WTC11 (cell line): ENCODE measurements around the gene NPAS2. TPM values are rescaled to one million over a fixed set of nuclear protein-coding genes. Genes with fewer than 3 reads are reported as not detected.

ENCODE experiments used
- ATAC-seq: fragments of 200-7000 bp; cut with Tn5 transposase; 2 replicates; pipeline ENCODE4 v1.10.0; 2021; ENCODE audit warnings: mild to moderate bottlenecking, moderate library complexity
- CTCF ChIA-PET: fragments of 300-600 bp; sonication (Branson Sonifier 250); formaldehyde crosslinking; loops from one replicate; lab custom pipeline; 2021; ENCODE audit warnings: antibody characterized with exemption; lab: Charles Lee
- POLR2A ChIA-PET: fragments of 350-600 bp; sonication (Branson Sonifier 250); formaldehyde crosslinking; loops from one replicate; lab custom pipeline; 2021; ENCODE audit warnings: antibody characterized with exemption; lab: Charles Lee
- DNase-seq: peaks from one replicate; pipeline ENCODE4 v3.0.0; 2021; ENCODE audit warnings: low spot score
- H3K27ac Mint-ChIP-seq: 2 replicates; pipeline ENCODE4 v1.8.0; 2021; ENCODE audit warnings: mixed read lengths
- H3K27me3 Mint-ChIP-seq: 2 replicates; pipeline ENCODE4 v1.8.0; 2021; ENCODE audit warnings: low read depth, mild to moderate bottlenecking, moderate library complexity, mixed read lengths
- H3K36me3 Mint-ChIP-seq: 2 replicates; pipeline ENCODE4 v1.8.0; 2021; ENCODE audit warnings: mixed read lengths
- H3K4me1 Mint-ChIP-seq: 2 replicates; pipeline ENCODE4 v1.8.0; 2022; ENCODE audit warnings: mixed read lengths
- H3K4me3 Mint-ChIP-seq: 2 replicates; pipeline ENCODE4 v1.8.0; 2021; ENCODE audit warnings: mild to moderate bottlenecking, moderate library complexity, mixed read lengths
- H3K9me3 Mint-ChIP-seq: 2 replicates; pipeline ENCODE4 v1.8.0; 2021; ENCODE audit warnings: mixed read lengths
- ELF4 ChIP-seq: sonication (generic); formaldehyde crosslinking; IDR thresholded peaks from 2 replicates; pipeline ENCODE4 v1.8.1; 2022; ENCODE audit warnings: low read depth, mild to moderate bottlenecking, moderate library complexity, missing genetic modification reagents
- FOXK1 ChIP-seq: sonication (generic); formaldehyde crosslinking; IDR thresholded peaks from 2 replicates; pipeline ENCODE4 v1.8.0; 2022; ENCODE audit warnings: mild to moderate bottlenecking, moderate library complexity, missing genetic modification reagents
- JUN ChIP-seq: sonication (generic); formaldehyde crosslinking; IDR thresholded peaks from 2 replicates; pipeline ENCODE4 v1.8.0; 2023; ENCODE audit warnings: mild to moderate bottlenecking, missing genetic modification reagents
- KAT7 ChIP-seq: sonication (generic); formaldehyde crosslinking; IDR thresholded peaks from 2 replicates; pipeline ENCODE4 v1.8.1; 2023; ENCODE audit warnings: missing genetic modification reagents, mild to moderate bottlenecking, borderline replicate concordance
- NR1H2 ChIP-seq: sonication (generic); formaldehyde crosslinking; IDR thresholded peaks from 2 replicates; pipeline ENCODE4 v1.9.0; 2021; ENCODE audit warnings: mild to moderate bottlenecking, moderate library complexity, missing genetic modification reagents
- OVOL2 ChIP-seq: fragments of 250-450 bp; sonication (Bioruptor Pico); IDR thresholded peaks from 2 replicates; pipeline ENCODE4 v1.9.0; 2021; ENCODE audit warnings: mild to moderate bottlenecking, borderline replicate concordance
- RELA ChIP-seq: sonication (generic); formaldehyde crosslinking; IDR thresholded peaks from 2 replicates; pipeline ENCODE4 v1.8.1; 2022; ENCODE audit warnings: missing genetic modification reagents, mild to moderate bottlenecking, borderline replicate concordance
- ZNF138 ChIP-seq: sonication (generic); formaldehyde crosslinking; conservative IDR thresholded peaks from 2 replicates; pipeline ENCODE4 v1.8.1; 2022; ENCODE audit warnings: mild to moderate bottlenecking, moderate library complexity, missing genetic modification reagents
- ZNF671 ChIP-seq: fragments of 250-450 bp; sonication (Bioruptor Pico); IDR thresholded peaks from 2 replicates; pipeline ENCODE4 v1.8.0; 2021; ENCODE audit warnings: mild to moderate bottlenecking
- total RNA-seq: library from RNA; stranded (reverse); gene quantifications from 3 replicates; pipeline ENCODE4 v1.2.3, GENCODE V29; 2021
- TF ChIP-seq, protein P1 (sequence below): sonication (generic); formaldehyde crosslinking; IDR thresholded peaks from 2 replicates; pipeline ENCODE4 v1.8.0; 2022; ENCODE audit warnings: mild to moderate bottlenecking, missing genetic modification reagents
- TF ChIP-seq, protein P2 (sequence below): sonication (generic); formaldehyde crosslinking; IDR thresholded peaks from 2 replicates; pipeline ENCODE4 v1.8.1; 2023; ENCODE audit warnings: mild to moderate bottlenecking, missing genetic modification reagents
- TF ChIP-seq, protein P3 (sequence below): fragments of 250-450 bp; sonication (Bioruptor Pico); IDR thresholded peaks from 2 replicates; pipeline ENCODE4 v1.9.0; 2021; ENCODE audit warnings: mild to moderate bottlenecking
- TF ChIP-seq, protein P4 (sequence below): sonication (generic); formaldehyde crosslinking; IDR thresholded peaks from 2 replicates; pipeline ENCODE4 v1.8.1; 2022; ENCODE audit warnings: low read depth, mild to moderate bottlenecking, moderate library complexity, missing genetic modification reagents, borderline replicate concordance
- TF ChIP-seq, protein P5 (sequence below): sonication (generic); formaldehyde crosslinking; IDR thresholded peaks from 2 replicates; pipeline ENCODE4 v1.8.0; 2022; ENCODE audit warnings: mild to moderate bottlenecking, missing genetic modification reagents
- TF ChIP-seq, protein P6 (sequence below): sonication (generic); formaldehyde crosslinking; conservative IDR thresholded peaks from 2 replicates; pipeline ENCODE4 v1.8.1; 2023; ENCODE audit warnings: mild to moderate bottlenecking, low read depth, missing genetic modification reagents, moderate library complexity
- TF ChIP-seq, protein P7 (sequence below): fragments of 200-600 bp; IDR thresholded peaks from 2 replicates; pipeline ENCODE4 v1.8.0; 2022; ENCODE audit warnings: antibody characterized with exemption
- TF ChIP-seq, protein P8 (sequence below): sonication (generic); formaldehyde crosslinking; IDR thresholded peaks from 2 replicates; pipeline ENCODE4 v1.8.0; 2023; ENCODE audit warnings: mild to moderate bottlenecking, missing genetic modification reagents
- TF ChIP-seq, protein P9 (sequence below): fragments of 250-450 bp; sonication (Bioruptor Pico); IDR thresholded peaks from 2 replicates; pipeline ENCODE4 v1.9.0; 2021; ENCODE audit warnings: moderate library complexity, mild to moderate bottlenecking, inconsistent platforms, borderline replicate concordance
- TF ChIP-seq, protein P10 (sequence below): sonication (generic); formaldehyde crosslinking; IDR thresholded peaks from 2 replicates; pipeline ENCODE4 v1.8.1; 2023; ENCODE audit warnings: mild to moderate bottlenecking, moderate library complexity, missing genetic modification reagents

Gene NPAS2
- total RNA-seq, 1 experiment from 2014 or later, result 2.6 TPM

DNA sequence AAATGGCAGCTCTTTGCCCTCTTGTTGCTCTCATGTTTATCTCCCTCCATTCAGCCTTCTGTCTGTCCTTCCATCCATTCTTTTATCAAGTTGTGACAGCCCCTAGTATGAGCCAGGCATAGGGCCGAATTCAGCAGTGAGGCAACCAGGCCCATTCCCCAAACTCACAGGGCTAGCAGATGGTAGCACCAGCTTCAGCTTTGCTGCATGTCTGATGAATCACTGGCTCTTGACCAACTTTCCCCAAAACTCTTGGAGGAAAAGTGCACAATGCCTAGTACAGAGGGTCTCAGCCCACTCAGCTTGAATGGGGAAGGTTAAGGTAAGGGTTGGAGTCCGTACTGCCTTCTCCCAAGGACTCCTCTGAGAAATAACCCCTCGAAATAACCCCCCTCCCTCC lies 35.7 kb downstream of the NPAS2 start:
- H3K27ac Mint-ChIP-seq, result no peak overlapping the region
- no peak for DNase-seq
- no peaks in the 10 kb centered on the region for H3K9me3 Mint-ChIP-seq
- POLR2A ChIA-PET, result no interaction called here
- peaks cover 11% of the 10 kb centered on the region for H3K4me1 Mint-ChIP-seq
- no peaks in the 10 kb centered on the region for H3K36me3 Mint-ChIP-seq
- CTCF ChIA-PET, result interaction anchor here (0.8 kb wide), 1 partner anchor 249 kb away, joined by 3 read pairs; no protein-coding TSS in a partner anchor
- no peaks in the 10 kb centered on the region for H3K27me3 Mint-ChIP-seq
- no peak overlapping the region for H3K4me3 Mint-ChIP-seq
- ATAC-seq, result no peak
- TF ChIP-seq KAT7 (CRISPR knock-in tag), result no peak
- TF ChIP-seq, protein P1, sequence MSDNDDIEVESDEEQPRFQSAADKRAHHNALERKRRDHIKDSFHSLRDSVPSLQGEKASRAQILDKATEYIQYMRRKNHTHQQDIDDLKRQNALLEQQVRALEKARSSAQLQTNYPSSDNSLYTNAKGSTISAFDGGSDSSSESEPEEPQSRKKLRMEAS (CRISPR knock-in tag), result no peak
- TF ChIP-seq, protein P2, sequence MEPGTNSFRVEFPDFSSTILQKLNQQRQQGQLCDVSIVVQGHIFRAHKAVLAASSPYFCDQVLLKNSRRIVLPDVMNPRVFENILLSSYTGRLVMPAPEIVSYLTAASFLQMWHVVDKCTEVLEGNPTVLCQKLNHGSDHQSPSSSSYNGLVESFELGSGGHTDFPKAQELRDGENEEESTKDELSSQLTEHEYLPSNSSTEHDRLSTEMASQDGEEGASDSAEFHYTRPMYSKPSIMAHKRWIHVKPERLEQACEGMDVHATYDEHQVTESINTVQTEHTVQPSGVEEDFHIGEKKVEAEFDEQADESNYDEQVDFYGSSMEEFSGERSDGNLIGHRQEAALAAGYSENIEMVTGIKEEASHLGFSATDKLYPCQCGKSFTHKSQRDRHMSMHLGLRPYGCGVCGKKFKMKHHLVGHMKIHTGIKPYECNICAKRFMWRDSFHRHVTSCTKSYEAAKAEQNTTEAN (CRISPR knock-in tag), result no peak
- no peak for TF ChIP-seq NR1H2
- TF ChIP-seq JUN (CRISPR knock-in tag), result no peak
- no peak for TF ChIP-seq OVOL2 (CRISPR knock-in tag)

DNA sequence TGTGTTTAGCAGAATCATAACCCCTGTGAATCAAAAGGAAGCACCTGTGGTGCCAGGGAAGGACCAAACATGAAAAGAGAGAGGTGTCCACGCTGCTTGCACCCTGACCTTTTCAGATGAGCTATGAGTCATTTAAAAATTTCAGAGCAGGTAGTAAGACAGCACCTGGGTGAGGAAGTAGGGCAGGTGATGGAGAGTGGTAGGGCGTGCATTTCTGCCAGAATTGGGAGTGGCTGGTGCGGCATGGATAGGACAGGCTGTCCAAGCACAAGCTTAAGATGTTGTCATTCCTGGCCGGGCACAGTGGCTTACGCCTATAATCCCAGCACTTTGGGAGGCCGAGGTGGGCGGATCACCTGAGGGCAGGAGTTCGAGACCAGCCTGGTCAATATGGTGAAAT lies 36.8 kb downstream of the NPAS2 start:
- Mint-ChIP-seq H3K4me3 (no peak overlapping the region), H3K36me3 (no peaks in the 10 kb centered on the region), H3K27ac (no peak overlapping the region), H3K4me1 (peaks cover 11% of the 10 kb centered on the region), H3K27me3 (no peaks in the 10 kb centered on the region), H3K9me3 (no peaks in the 10 kb centered on the region)
- ChIA-PET CTCF (interaction anchor here (0.7 to 1.7 kb wide), 2 partner anchors 126 to 128 kb away, joined by 4 to 5 read pairs; no protein-coding TSS in a partner anchor), POLR2A (no interaction called here)
- ATAC-seq (no peak), DNase-seq (no peak)
- TF ChIP-seq, protein P3, sequence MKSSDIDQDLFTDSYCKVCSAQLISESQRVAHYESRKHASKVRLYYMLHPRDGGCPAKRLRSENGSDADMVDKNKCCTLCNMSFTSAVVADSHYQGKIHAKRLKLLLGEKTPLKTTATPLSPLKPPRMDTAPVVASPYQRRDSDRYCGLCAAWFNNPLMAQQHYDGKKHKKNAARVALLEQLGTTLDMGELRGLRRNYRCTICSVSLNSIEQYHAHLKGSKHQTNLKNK, result no peak
- no peak for TF ChIP-seq ZNF138
- no peak for TF ChIP-seq RELA (CRISPR knock-in tag)
- TF ChIP-seq ELF4, result no peak
- TF ChIP-seq, protein P4, sequence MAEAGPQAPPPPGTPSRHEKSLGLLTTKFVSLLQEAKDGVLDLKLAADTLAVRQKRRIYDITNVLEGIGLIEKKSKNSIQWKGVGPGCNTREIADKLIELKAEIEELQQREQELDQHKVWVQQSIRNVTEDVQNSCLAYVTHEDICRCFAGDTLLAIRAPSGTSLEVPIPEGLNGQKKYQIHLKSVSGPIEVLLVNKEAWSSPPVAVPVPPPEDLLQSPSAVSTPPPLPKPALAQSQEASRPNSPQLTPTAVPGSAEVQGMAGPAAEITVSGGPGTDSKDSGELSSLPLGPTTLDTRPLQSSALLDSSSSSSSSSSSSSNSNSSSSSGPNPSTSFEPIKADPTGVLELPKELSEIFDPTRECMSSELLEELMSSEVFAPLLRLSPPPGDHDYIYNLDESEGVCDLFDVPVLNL (CRISPR knock-in tag), result no peak
- TF ChIP-seq, protein P5, sequence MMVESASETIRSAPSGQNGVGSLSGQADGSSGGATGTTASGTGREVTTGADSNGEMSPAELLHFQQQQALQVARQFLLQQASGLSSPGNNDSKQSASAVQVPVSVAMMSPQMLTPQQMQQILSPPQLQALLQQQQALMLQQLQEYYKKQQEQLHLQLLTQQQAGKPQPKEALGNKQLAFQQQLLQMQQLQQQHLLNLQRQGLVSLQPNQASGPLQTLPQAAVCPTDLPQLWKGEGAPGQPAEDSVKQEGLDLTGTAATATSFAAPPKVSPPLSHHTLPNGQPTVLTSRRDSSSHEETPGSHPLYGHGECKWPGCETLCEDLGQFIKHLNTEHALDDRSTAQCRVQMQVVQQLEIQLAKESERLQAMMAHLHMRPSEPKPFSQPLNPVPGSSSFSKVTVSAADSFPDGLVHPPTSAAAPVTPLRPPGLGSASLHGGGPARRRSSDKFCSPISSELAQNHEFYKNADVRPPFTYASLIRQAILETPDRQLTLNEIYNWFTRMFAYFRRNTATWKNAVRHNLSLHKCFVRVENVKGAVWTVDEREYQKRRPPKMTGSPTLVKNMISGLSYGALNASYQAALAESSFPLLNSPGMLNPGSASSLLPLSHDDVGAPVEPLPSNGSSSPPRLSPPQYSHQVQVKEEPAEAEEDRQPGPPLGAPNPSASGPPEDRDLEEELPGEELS (CRISPR knock-in tag), result no peak
- TF ChIP-seq, protein P6, sequence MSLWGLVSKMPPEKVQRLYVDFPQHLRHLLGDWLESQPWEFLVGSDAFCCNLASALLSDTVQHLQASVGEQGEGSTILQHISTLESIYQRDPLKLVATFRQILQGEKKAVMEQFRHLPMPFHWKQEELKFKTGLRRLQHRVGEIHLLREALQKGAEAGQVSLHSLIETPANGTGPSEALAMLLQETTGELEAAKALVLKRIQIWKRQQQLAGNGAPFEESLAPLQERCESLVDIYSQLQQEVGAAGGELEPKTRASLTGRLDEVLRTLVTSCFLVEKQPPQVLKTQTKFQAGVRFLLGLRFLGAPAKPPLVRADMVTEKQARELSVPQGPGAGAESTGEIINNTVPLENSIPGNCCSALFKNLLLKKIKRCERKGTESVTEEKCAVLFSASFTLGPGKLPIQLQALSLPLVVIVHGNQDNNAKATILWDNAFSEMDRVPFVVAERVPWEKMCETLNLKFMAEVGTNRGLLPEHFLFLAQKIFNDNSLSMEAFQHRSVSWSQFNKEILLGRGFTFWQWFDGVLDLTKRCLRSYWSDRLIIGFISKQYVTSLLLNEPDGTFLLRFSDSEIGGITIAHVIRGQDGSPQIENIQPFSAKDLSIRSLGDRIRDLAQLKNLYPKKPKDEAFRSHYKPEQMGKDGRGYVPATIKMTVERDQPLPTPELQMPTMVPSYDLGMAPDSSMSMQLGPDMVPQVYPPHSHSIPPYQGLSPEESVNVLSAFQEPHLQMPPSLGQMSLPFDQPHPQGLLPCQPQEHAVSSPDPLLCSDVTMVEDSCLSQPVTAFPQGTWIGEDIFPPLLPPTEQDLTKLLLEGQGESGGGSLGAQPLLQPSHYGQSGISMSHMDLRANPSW (CRISPR knock-in tag), result no peak
- TF ChIP-seq ZNF671 (CRISPR knock-in tag), result no peak
- TF ChIP-seq, protein P7, sequence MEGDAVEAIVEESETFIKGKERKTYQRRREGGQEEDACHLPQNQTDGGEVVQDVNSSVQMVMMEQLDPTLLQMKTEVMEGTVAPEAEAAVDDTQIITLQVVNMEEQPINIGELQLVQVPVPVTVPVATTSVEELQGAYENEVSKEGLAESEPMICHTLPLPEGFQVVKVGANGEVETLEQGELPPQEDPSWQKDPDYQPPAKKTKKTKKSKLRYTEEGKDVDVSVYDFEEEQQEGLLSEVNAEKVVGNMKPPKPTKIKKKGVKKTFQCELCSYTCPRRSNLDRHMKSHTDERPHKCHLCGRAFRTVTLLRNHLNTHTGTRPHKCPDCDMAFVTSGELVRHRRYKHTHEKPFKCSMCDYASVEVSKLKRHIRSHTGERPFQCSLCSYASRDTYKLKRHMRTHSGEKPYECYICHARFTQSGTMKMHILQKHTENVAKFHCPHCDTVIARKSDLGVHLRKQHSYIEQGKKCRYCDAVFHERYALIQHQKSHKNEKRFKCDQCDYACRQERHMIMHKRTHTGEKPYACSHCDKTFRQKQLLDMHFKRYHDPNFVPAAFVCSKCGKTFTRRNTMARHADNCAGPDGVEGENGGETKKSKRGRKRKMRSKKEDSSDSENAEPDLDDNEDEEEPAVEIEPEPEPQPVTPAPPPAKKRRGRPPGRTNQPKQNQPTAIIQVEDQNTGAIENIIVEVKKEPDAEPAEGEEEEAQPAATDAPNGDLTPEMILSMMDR, result no peak
- TF ChIP-seq KAT7 (CRISPR knock-in tag), result no peak
- TF ChIP-seq, protein P8, sequence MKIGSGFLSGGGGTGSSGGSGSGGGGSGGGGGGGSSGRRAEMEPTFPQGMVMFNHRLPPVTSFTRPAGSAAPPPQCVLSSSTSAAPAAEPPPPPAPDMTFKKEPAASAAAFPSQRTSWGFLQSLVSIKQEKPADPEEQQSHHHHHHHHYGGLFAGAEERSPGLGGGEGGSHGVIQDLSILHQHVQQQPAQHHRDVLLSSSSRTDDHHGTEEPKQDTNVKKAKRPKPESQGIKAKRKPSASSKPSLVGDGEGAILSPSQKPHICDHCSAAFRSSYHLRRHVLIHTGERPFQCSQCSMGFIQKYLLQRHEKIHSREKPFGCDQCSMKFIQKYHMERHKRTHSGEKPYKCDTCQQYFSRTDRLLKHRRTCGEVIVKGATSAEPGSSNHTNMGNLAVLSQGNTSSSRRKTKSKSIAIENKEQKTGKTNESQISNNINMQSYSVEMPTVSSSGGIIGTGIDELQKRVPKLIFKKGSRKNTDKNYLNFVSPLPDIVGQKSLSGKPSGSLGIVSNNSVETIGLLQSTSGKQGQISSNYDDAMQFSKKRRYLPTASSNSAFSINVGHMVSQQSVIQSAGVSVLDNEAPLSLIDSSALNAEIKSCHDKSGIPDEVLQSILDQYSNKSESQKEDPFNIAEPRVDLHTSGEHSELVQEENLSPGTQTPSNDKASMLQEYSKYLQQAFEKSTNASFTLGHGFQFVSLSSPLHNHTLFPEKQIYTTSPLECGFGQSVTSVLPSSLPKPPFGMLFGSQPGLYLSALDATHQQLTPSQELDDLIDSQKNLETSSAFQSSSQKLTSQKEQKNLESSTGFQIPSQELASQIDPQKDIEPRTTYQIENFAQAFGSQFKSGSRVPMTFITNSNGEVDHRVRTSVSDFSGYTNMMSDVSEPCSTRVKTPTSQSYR (CRISPR knock-in tag), result no peak
- TF ChIP-seq, protein P9, sequence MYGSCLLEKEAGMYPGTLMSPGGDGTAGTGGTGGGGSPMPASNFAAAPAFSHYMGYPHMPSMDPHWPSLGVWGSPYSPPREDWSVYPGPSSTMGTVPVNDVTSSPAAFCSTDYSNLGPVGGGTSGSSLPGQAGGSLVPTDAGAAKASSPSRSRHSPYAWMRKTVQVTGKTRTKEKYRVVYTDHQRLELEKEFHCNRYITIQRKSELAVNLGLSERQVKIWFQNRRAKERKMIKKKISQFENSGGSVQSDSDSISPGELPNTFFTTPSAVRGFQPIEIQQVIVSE, result no peak
- no peak for TF ChIP-seq FOXK1
- TF ChIP-seq OVOL2 (CRISPR knock-in tag), result no peak
- TF ChIP-seq, protein P10, sequence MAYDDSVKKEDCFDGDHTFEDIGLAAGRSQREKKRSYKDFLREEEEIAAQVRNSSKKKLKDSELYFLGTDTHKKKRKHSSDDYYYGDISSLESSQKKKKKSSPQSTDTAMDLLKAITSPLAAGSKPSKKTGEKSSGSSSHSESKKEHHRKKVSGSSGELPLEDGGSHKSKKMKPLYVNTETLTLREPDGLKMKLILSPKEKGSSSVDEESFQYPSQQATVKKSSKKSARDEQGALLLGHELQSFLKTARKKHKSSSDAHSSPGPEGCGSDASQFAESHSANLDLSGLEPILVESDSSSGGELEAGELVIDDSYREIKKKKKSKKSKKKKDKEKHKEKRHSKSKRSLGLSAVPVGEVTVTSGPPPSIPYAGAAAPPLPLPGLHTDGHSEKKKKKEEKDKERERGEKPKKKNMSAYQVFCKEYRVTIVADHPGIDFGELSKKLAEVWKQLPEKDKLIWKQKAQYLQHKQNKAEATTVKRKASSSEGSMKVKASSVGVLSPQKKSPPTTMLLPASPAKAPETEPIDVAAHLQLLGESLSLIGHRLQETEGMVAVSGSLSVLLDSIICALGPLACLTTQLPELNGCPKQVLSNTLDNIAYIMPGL (CRISPR knock-in tag), result no peak
